IMR-90 (cell line): ENCODE results near the gene ELL2.

Source experiments
- CEBPB ChIP-seq: IDR thresholded peaks from 2 replicates; pipeline ENCODE4 v1.6.1; 2012; ENCODE audit warnings: low read depth, low read length, improper control_type of control experiment
- CTCF ChIP-seq: conservative IDR thresholded peaks from 2 replicates; pipeline ENCODE4 v1.5.1; 2012; ENCODE audit warnings: mild to moderate bottlenecking, low read depth, low read length, improper control_type of control experiment
- ELK1 ChIP-seq: fragments of 150-350 bp; IDR thresholded peaks from 2 replicates; pipeline ENCODE4 v1.6.1; 2016; ENCODE audit warnings: low read depth, mild to moderate bottlenecking, low read length, moderate library complexity, borderline replicate concordance
- MXI1 ChIP-seq: IDR thresholded peaks from 2 replicates; pipeline ENCODE4 v1.6.1; 2012; ENCODE audit warnings: low read depth, mild to moderate bottlenecking, low read length, moderate library complexity, borderline replicate concordance
- RAD21 ChIP-seq: IDR thresholded peaks from 2 replicates; pipeline ENCODE4 v1.6.1; 2012; ENCODE audit warnings: low read length, improper control_type of control experiment

GRCh38 chr5:95903838-95904237 lies 57.8 kb downstream of the ELL2 start:
- TF ChIP-seq CTCF, result no peak
- TF ChIP-seq CEBPB, result no peak
- no peak for TF ChIP-seq ELK1
- TF ChIP-seq MXI1, result no peak
- no peak for TF ChIP-seq RAD21
